DOHH2 (cell line): ENCODE results near the gene HTRA2.

Source experiments
- CTCF ChIP-seq: fragments of 200-600 bp; sonication (generic); IDR thresholded peaks from one replicate; pipeline ENCODE4 v1.5.1; 2014; ENCODE audit warnings: antibody characterized with exemption, mild to moderate bottlenecking, low read depth, low read length; ENCODE audit not compliant: poor library complexity, severe bottlenecking
- EZH2phosphoT487 ChIP-seq: fragments of 200-600 bp; sonication (generic); IDR thresholded peaks from 2 replicates; pipeline ENCODE4 v1.6.1; 2017; ENCODE audit warnings: borderline replicate concordance, mild to moderate bottlenecking, antibody characterized with exemption, low read length, moderate library complexity, mixed read lengths

GRCh38 chr2:74505448-74506246 lies 24.1 kb upstream of the HTRA2 start:
- TF ChIP-seq CTCF = no peak
- TF ChIP-seq EZH2phosphoT487 = no peak
